WI38 (cell line): Measurements from ENCODE around the gene PCDHA1.
"Not testable (repeated sequence)": the region's sequence is repeated elsewhere in the genome, so short reads cannot be mapped to it uniquely, and the experiment has no call there.

Experiments
- H3K4me3 ChIP-seq: 2 replicates; pipeline ENCODE4 v1.5.1; 2011; ENCODE audit warnings: low read depth, mild to moderate bottlenecking, control low read depth, low read length
- TF ChIP-seq, protein P1 (sequence below): IDR thresholded peaks from 2 replicates; pipeline ENCODE4 v1.5.1; 2012; ENCODE audit warnings: low read depth, mild to moderate bottlenecking, control low read depth, low read length

PCDHA1 gene

DNA sequence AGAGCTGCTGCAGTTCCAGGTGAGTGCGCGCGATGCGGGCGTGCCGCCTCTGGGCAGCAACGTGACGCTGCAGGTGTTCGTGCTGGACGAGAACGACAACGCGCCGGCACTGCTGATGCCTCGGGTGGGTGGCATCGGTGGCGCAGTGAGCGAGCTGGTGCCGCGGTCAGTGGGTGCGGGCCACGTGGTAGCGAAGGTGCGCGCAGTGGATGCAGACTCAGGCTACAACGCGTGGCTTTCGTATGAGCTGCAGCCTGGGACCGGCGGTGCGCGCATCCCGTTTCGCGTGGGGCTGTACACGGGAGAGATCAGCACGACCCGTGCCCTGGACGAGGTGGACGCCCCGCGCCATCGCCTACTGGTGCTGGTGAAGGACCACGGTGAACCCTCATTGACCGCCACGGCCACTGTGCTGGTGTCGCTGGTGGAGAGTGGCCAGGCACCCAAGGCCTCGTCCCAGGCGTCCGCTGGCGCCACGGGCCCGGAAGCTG is 16.9 kb downstream of the PCDHA1 start:
- TF ChIP-seq, protein P1, sequence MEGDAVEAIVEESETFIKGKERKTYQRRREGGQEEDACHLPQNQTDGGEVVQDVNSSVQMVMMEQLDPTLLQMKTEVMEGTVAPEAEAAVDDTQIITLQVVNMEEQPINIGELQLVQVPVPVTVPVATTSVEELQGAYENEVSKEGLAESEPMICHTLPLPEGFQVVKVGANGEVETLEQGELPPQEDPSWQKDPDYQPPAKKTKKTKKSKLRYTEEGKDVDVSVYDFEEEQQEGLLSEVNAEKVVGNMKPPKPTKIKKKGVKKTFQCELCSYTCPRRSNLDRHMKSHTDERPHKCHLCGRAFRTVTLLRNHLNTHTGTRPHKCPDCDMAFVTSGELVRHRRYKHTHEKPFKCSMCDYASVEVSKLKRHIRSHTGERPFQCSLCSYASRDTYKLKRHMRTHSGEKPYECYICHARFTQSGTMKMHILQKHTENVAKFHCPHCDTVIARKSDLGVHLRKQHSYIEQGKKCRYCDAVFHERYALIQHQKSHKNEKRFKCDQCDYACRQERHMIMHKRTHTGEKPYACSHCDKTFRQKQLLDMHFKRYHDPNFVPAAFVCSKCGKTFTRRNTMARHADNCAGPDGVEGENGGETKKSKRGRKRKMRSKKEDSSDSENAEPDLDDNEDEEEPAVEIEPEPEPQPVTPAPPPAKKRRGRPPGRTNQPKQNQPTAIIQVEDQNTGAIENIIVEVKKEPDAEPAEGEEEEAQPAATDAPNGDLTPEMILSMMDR = no peak
- no peak overlapping the region for H3K4me3 ChIP-seq

DNA sequence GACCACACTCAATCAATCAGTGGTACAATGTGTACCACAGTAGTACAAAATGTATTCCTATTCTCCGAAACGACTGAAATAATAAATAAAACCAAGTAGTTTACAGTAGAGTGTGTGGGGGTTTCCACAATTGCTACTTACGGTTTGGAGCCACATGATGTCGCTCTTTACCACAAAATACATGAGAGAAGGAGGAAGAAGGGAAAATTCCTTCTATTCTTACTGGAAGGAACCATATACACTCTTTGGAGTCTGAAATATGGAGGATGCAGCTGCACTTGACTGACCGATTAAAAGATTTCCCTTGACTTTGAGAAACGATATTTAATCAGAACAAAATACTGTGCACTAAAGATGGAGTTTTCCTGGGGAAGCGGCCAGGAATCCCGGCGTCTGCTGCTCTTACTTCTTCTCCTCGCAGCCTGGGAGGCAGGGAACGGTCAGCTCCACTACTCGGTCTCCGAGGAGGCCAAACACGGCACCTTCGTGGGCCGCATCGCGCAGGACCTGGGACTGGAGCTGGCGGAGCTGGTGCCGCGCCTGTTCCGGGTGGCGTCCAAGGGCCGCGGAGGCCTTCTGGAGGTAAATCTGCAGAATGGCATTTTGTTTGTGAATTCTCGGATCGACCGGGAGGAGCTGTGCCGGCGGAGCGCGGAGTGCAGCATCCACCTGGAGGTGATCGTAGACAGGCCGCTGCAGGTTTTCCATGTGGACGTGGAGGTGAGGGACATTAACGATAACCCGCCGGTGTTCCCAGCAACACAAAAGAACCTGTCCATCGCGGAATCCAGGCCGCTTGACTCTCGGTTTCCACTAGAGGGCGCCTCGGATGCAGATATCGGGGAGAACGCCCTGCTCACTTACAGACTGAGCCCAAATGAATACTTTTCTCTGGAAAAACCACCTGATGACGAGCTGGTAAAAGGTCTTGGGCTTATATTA is 21.2 kb downstream of the PCDHA1 start, which contains the start of gene PCDHA4:
PCDHA4 (plus strand) TSS at position 235 of the 942 bp plus-strand sequence.
- H3K4me3 ChIP-seq = no peak within 1 kb of the TSS
- TF ChIP-seq, protein P1 = peak; percentile 25; the same call in 1 of the 2 replicates

DNA sequence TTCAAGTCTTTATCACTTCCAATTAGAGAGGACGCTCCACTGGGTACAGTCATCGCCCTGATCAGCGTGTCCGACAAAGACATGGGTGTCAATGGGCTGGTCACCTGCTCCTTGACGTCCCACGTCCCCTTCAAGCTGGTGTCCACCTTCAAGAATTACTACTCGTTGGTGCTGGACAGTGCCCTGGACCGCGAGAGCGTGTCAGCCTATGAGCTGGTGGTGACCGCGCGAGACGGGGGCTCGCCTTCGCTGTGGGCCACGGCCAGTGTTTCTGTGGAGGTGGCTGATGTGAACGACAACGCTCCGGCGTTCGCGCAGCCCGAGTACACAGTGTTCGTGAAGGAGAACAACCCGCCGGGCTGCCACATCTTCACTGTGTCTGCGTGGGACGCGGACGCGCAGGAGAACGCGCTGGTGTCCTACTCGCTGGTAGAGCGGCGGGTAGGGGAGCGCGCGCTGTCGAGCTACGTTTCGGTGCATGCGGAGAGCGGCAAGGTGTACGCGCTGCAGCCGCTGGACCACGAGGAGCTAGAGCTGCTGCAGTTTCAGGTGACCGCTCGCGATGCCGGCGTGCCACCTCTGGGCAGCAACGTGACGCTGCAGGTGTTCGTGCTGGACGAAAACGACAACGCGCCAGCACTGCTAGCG is 22.4 kb downstream of the PCDHA1 start:
- H3K4me3 ChIP-seq = not testable (repeated sequence)

DNA sequence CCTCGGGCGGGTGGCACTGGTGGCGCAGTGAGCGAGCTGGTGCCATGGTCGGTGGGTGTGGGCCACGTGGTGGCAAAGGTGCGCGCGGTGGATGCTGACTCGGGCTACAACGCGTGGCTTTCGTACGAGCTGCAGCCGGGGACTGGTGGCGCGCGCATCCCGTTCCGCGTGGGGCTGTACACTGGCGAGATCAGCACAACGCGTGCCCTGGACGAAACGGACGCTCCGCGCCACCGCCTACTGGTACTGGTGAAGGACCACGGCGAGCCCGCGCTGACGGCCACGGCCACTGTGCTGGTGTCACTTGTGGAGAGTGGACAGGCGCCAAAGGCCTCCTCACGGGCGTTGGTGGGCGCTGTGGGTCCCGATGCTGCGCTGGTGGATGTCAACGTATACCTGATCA is 22.9 kb downstream of the PCDHA1 start:
- TF ChIP-seq, protein P1 = no peak
- no peak overlapping the region for H3K4me3 ChIP-seq

DNA sequence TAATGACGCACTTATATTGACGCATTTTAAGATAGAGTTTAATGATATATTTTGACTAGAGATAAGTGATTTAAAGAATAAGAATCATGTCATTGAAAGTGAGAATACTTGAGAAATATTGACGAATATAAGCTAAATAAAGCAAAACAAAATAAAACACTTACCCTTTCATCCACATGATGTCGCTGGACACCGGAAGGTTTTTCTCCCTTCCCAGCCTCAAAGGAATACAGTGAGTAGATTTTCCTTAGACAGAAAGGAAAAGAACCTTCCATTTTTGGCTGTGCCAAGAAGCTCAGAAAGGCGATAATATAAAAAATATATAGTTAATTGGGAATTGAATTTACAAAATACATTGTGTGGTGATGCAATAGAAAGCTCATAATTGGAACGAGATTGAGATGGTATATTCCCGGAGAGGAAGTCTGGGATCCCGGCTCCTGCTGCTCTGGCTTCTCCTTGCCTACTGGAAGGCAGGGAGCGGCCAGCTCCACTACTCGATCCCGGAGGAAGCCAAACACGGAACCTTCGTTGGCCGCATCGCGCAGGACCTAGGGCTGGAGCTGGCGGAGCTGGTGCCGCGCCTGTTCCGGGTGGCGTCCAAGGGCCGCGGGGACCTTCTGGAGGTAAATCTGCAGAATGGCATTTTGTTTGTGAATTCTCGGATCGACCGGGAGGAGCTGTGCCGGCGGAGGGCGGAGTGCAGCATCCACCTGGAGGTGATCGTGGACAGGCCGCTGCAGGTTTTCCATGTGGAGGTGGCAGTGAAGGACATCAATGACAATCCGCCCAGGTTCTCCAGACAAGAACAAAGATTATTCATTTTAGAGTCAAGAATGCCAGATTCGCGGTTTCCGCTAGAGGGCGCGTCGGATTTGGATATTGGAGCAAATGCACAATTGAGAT is 35.7 kb downstream of the PCDHA1 start, which contains the start of gene PCDHA5:
PCDHA5 (plus strand) TSS at position 239 of the 906 bp plus-strand sequence.
- H3K4me3 ChIP-seq = no peak within 1 kb of the TSS
- TF ChIP-seq, protein P1 = 0 out of 2 replicates have a peak, but pooled peaks have one; percentile 12

DNA sequence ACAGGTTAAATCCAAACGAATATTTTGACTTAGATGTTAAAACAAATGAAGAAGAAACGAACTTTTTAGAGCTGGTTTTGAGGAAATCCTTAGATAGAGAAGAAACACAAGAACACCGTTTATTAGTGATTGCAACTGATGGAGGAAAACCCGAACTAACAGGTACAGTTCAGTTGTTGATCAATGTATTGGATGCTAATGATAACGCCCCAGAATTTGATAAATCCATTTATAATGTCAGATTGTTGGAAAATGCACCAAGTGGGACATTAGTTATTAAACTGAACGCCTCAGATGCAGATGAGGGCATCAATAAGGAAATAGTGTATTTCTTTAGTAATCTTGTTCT is 36.3 kb downstream of the PCDHA1 start:
- TF ChIP-seq, protein P1 = no peak
- no peak overlapping the region for H3K4me3 ChIP-seq

DNA sequence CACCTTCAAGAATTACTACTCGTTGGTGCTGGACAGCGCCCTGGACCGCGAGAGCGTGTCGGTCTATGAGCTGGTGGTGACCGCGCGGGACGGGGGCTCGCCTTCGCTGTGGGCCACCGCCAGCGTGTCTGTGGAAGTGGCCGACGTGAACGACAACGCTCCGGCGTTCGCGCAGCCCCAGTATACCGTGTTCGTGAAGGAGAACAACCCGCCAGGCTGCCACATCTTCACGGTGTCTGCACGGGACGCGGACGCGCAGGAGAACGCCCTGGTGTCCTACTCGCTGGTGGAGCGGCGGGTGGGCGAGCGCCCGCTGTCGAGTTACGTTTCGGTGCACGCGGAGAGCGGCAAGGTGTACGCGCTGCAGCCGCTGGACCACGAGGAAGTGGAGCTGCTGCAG is 37.0 kb downstream of the PCDHA1 start:
- not testable (repeated sequence) for H3K4me3 ChIP-seq
